ENCODE measurements around the gene ZCCHC24.
A peak's percentile ranks its signal among the peaks of the same experiment; 100 is the strongest.
"Not testable (repeated sequence)": the region's sequence is repeated elsewhere in the genome, so short reads cannot be mapped to it uniquely, and the experiment has no call there.

Gene ZCCHC24

DNA sequence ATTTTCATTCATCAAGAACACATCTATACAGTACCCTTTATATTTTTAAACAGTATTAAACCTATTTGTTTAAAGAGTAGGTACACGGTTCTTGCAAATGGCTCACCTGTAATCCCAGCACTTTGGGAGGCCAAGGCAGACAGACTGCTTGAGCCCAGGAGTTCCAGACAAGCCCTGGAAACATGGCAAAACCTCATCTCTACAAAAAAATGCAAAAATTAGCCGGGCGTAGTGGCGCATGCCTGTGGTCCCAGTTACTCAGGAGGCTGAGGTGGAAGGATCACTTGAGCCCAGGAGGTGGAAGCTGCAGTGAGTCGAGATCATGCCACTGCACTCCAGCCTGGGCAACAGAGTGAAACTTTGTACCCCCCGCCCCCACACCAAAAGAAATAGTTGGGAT is 1.8 kb upstream of the ZCCHC24 start:
- CTCF ChIA-PET, H3K27ac Mint-ChIP-seq, H3K36me3 Mint-ChIP-seq, DNase-seq, H3K9me3 Mint-ChIP-seq: not testable (repeated sequence)
- peaks cover 76% of the 10 kb centered on the region for H3K27me3 Mint-ChIP-seq
- peak overlapping the region; percentile 53 for H3K4me3 Mint-ChIP-seq
- H3K4me1 Mint-ChIP-seq = peaks cover 26% of the 10 kb centered on the region

DNA sequence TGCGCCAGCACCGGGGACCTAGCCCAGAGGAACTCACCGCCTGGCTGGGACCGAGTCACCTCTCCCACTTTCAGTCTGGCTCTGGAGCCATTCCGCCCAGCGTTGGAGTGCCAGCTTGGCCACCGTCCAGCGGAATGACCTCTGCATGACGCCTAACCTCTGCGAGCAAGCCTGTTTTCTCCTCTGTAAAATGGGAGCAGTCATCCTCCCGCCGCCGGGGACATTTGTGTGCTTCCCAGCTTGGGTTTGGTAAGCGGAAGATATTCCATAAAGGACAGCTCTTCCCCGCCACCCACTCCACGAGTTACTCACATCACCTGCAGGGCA is 1.3 kb upstream of the ZCCHC24 start:
- H3K4me3 Mint-ChIP-seq = peak overlapping the region; percentile 53
- H3K27me3 Mint-ChIP-seq = peaks cover 76% of the 10 kb centered on the region
- peaks cover 26% of the 10 kb centered on the region for H3K4me1 Mint-ChIP-seq
- CTCF ChIA-PET = no interaction called here
- DNase-seq = no peak
- no peaks in the 10 kb centered on the region for H3K36me3 Mint-ChIP-seq
- no peaks in the 10 kb centered on the region for H3K9me3 Mint-ChIP-seq
- no peak overlapping the region for H3K27ac Mint-ChIP-seq

DNA sequence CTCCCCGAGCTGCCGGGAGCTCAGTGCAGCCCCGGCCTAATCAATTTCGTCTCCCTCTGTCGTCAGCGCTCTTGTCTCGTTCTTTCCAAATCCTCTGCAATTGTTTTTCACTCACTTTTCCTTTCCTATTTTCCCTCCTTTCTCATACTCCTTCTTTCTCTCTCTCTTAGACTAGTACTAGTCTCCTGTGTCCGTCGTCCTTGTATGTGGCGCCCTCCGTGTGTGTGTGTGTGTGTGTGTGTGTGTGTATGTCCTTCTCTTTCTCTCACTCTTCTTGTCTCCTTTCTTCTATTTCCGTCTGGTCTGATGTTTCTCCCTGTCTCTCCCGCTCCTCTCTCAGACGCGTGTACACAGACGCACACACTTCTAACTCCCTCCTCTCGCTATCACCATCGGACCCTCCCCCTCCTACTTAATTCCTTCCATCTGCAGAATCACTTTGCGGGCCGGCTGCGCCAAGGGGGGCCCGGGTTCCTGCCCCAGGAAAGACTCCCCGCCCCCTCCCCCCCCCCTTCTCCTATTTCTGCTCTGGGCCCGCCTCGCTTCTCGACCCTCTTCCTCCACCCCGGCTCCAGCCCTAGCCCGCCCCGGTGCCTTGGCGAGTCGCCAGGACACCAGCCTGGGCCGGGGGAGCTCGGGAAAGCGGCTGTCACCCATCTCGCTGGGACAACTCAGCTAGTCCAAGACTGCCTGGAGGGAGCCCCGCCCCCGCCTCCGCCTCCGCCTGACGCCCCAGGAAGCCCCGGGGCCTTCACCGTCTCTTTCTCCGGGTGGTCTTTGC is 743 bp upstream of the ZCCHC24 start:
- Mint-ChIP-seq H3K9me3 (no peaks in the 10 kb centered on the region), H3K27me3 (peaks cover 81% of the 10 kb centered on the region), H3K4me1 (peaks cover 26% of the 10 kb centered on the region), H3K27ac (peak overlapping the region; percentile 69), H3K4me3 (peak overlapping the region; percentile 68), H3K36me3 (no peaks in the 10 kb centered on the region)
- peak; percentile 50 for DNase-seq
- CTCF ChIA-PET = interaction anchor here (1.0 kb wide), 1 partner anchor 160 kb away, joined by 3 read pairs; no protein-coding TSS in a partner anchor

DNA sequence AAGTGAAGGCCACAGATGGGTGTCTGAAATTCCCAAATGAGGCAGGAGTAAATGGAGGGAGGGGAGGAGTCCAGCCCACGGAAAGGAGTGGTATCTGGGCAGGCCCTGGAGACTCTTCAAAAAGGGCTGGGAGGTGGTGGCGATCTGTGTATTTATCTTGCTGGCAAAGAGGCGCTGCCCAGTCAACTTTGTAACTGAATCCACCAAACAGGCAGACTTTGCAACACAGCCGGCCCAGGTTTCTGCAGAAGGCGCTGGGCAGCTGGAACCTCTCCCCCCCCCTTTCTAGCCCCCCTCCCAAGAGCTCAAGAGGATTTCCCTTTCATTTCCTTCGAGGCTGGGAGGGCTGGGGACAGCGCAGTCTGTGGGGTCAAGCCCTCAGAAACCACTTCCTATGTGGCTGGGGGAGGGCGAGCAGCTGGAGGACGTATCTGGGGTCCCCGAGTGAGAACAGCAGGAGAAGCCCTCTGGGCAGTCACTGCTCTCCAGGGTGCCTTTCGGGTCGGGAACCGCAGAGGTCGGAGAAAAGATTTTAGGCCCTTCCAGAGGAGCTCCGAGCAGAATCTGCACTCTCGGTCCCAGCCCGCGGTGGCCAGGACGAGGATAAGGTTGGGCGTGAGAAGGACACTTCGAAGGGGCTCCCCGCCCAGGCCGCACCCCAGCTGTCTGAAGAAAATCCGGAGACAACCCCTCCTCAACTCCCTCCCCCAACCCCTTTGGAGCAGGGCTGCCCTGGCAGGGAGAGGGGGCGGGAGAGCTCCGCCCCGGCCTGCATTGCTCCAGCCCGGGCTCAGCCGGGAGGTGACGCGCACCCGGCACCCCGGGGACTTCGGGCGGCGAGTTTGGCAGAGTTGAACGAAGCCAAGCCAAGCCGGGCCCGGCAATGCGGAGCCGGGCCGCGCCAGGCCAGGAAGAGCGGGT is 965 bp downstream of the ZCCHC24 start:
- no peaks in the 10 kb centered on the region for H3K36me3 Mint-ChIP-seq
- peak; percentile 71 for DNase-seq
- H3K4me3 Mint-ChIP-seq = peak overlapping the region; percentile 84
- H3K27me3 Mint-ChIP-seq = peaks cover 89% of the 10 kb centered on the region
- peak overlapping the region; percentile 79 for H3K27ac Mint-ChIP-seq
- no peaks in the 10 kb centered on the region for H3K9me3 Mint-ChIP-seq
- CTCF ChIA-PET = interaction anchor here (0.9 to 1.1 kb wide), 2 partner anchors 54 to 70 kb away, joined by 3 to 5 read pairs; no protein-coding TSS in a partner anchor
- peaks cover 26% of the 10 kb centered on the region for H3K4me1 Mint-ChIP-seq

DNA sequence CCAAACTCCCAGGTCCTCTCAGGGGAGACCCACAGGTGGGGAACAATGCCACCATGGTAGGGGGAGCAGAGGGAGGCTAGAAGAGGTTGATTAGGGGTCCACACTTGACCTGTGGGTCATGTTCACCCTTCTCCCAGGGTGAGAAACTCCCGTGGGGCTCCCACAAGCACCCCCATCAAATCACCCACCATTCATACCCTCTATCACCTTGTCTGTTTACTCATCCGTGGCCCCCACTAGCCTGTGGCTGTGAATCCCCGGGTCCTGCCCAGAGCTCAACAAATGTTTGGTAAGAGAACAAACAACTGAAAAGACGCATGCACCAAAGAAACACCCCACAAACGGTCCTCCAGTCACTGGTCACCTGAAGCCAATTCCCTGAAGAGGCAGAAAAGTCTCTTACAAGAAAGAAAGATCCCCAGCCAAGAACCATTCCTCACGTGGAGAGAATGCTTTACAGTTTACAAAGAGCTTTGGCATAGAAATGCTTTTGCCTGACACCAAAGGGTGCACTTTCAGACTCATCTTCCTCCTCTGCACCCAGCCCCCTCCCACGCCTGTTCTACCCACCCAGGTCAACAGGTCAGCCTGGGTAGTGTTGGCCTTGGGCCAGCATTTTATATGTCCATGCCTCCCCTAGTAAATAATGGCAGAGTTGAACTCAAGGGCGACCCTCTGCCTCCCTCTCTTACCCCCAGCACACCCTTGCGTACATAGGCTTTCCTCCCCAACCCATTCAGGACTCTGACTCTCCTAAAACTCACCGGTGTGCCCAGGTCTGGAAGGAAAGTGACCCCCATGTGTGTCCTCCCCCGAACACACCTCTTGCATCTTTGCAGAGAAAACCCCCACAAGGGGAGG is 1.9 kb downstream of the ZCCHC24 start:
- Mint-ChIP-seq H3K27me3 (peaks cover 83% of the 10 kb centered on the region), H3K4me3 (peak overlapping the region; percentile 84), H3K9me3 (no peaks in the 10 kb centered on the region), H3K36me3 (no peaks in the 10 kb centered on the region), H3K27ac (no peak overlapping the region), H3K4me1 (peaks cover 26% of the 10 kb centered on the region)
- DNase-seq = no peak
- CTCF ChIA-PET = interaction anchor here (1.1 kb wide), 1 partner anchor 24 kb away, joined by 4 read pairs; no protein-coding TSS in a partner anchor

DNA sequence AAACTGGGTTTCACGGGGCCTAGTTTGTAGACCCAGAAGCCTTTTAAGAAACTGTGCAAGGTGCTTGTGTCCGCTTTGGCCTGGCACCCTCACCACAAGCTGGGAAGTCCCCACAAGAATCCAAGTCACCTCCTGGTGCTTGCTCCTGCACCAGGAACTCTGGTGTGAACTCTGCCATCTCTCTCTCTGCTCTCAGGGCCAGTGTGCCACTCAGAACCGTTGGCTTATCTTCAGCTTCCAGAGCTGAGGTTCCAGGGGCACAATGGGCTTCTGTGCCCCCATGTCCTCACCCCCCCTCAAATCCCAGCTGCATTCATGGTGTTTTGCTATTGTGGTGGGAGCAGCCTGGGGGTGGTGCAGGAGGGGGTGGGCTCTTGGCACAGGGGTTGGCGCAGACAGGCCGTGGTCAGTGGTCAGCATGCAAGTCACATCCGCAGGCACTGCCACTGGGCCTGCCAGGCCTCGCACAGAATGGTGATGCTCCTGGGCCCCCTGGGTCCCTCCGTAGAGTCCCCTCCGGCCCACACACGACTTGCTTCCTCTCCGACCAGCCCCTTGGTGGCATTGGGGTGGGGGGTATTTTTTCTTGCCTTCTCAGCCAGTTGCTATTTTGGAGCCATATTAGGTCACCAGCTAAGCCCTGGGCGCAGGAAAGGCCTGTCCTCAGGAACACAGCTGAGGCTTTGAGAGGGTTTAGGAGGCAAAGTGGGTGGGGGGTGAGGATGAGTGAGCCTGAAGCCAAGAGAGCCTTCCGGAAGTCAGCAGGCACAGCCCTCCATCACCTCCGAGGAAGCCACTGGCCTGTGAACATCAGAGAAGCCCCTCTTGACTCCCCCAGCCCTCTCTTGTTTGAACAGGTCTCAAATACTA is 3.0 kb downstream of the ZCCHC24 start:
- Mint-ChIP-seq H3K27ac (no peak overlapping the region), H3K9me3 (no peaks in the 10 kb centered on the region), H3K27me3 (peaks cover 83% of the 10 kb centered on the region), H3K4me1 (peaks cover 26% of the 10 kb centered on the region), H3K36me3 (no peaks in the 10 kb centered on the region), H3K4me3 (no peak overlapping the region)
- DNase-seq = no peak
- CTCF ChIA-PET = interaction anchor here (1.1 kb wide), 1 partner anchor 25 kb away, joined by 4 read pairs; no protein-coding TSS in a partner anchor

DNA sequence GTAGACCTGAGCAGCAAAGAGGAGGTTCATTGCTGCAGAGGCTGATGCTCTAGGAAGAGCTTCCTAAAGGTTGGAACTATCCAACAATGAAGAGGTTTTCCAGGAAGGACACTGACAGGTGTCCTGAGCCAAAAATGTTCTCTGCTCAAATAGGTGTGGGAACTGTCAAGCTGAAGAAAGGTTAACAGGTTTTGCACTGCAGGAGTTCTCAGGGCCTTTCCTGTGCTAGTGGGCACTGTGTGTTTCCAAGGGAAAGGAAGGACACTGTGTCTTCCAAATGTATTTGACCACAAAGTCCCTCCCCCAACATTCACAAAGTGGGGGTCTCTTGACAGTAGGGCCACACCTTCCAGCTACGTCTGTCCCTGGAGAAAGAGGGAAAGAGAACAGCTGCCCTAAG is 4.0 kb downstream of the ZCCHC24 start:
- peaks cover 20% of the 10 kb centered on the region for H3K4me1 Mint-ChIP-seq
- no peak overlapping the region for H3K27ac Mint-ChIP-seq
- no peak for DNase-seq
- no peaks in the 10 kb centered on the region for H3K36me3 Mint-ChIP-seq
- CTCF ChIA-PET = interaction anchor here (0.6 kb wide), 1 partner anchor 148 kb away, joined by 3 read pairs; no protein-coding TSS in a partner anchor
- H3K4me3 Mint-ChIP-seq = no peak overlapping the region
- H3K9me3 Mint-ChIP-seq = no peaks in the 10 kb centered on the region
- peaks cover 77% of the 10 kb centered on the region for H3K27me3 Mint-ChIP-seq

DNA sequence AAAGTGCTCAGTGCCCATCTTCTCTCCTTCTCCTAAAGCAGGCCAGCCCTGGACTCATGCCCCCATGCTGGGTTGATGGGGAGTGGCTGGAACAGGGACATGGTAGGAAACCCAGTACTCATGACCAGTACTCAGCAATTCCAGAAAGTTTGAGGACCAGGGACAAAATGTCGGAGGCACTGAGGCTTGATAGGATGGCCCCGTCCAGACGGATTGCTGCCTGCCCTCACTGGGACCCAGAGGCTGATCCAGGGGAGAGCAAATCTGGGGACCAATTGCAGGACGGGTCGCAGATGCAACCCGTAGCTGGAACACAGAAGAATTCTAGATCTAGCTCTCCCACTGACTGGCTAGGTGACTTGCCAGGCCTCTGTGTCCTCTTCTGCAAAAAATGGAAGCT is 5.1 kb downstream of the ZCCHC24 start:
- CTCF ChIA-PET = no interaction called here
- Mint-ChIP-seq H3K9me3 (no peaks in the 10 kb centered on the region), H3K36me3 (no peaks in the 10 kb centered on the region), H3K27me3 (peaks cover 69% of the 10 kb centered on the region), H3K4me3 (no peak overlapping the region), H3K4me1 (peaks cover 13% of the 10 kb centered on the region), H3K27ac (no peak overlapping the region)
- DNase-seq = no peak

DNA sequence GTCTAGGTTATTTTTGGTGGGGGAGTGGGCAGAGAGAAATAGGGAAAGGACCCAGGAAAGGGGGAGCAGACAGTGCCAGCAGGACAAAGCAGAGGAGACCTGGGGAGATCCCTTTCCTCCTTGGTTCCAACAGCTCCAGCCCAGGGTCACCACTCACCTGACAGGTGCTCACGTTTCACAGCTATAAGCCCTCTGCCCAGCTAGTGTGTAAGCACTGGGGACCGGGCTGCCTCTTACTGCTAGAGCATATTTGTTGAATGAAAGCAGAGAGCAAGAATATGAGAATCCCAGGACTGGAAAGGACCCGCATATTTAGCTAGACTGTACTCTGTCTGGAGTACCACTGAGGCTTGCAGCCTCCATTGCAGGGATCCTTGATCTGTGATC is 6.7 kb downstream of the ZCCHC24 start:
- Mint-ChIP-seq H3K9me3 (no peaks in the 10 kb centered on the region), H3K4me1 (peaks cover 5% of the 10 kb centered on the region), H3K27me3 (peaks cover 59% of the 10 kb centered on the region), H3K4me3 (no peak overlapping the region), H3K36me3 (no peaks in the 10 kb centered on the region), H3K27ac (no peak overlapping the region)
- no peak for DNase-seq
- CTCF ChIA-PET = interaction anchor here (1.2 to 1.4 kb wide), 2 partner anchors 29 to 38 kb away, joined by 3 read pairs; no protein-coding TSS in a partner anchor

DNA sequence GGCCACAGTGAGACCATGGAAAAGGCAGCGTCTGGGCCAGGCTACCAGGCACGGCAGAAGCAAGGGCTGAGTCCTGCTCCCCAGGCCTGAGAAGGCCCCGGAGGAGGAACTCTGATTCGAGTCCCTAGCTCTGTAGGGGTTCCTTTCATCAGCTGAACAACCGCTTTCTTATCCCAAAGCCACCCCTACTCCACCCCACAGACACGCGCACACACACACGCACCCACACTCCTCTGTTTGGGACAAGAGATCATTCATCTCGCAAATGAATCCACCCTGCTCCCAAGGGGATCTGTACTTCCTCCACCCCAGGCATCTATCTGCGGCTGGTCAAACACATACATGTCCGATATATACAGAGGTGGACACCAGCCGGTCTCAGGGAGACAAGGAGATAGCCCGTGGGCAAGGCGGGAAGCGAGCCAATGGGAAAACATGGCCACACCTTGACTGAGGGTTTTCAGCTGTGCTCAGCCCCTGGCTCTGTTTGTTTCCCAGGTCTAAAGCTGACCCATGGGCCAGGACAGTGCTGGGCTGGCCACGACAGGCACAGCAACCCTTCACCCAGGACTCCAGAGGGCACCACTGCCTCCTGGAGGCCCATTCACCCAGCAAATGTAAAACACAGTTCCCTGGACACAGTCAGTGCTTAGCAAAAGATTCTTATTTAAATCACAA is 7.3 kb downstream of the ZCCHC24 start:
- H3K36me3 Mint-ChIP-seq = no peaks in the 10 kb centered on the region
- no peak for DNase-seq
- no peak overlapping the region for H3K27ac Mint-ChIP-seq
- CTCF ChIA-PET = interaction anchor here (1.2 to 1.4 kb wide), 2 partner anchors 30 to 38 kb away, joined by 3 read pairs; no protein-coding TSS in a partner anchor
- no peaks in the 10 kb centered on the region for H3K9me3 Mint-ChIP-seq
- no peaks in the 10 kb centered on the region for H3K4me1 Mint-ChIP-seq
- peaks cover 54% of the 10 kb centered on the region for H3K27me3 Mint-ChIP-seq
- H3K4me3 Mint-ChIP-seq = no peak overlapping the region

DNA sequence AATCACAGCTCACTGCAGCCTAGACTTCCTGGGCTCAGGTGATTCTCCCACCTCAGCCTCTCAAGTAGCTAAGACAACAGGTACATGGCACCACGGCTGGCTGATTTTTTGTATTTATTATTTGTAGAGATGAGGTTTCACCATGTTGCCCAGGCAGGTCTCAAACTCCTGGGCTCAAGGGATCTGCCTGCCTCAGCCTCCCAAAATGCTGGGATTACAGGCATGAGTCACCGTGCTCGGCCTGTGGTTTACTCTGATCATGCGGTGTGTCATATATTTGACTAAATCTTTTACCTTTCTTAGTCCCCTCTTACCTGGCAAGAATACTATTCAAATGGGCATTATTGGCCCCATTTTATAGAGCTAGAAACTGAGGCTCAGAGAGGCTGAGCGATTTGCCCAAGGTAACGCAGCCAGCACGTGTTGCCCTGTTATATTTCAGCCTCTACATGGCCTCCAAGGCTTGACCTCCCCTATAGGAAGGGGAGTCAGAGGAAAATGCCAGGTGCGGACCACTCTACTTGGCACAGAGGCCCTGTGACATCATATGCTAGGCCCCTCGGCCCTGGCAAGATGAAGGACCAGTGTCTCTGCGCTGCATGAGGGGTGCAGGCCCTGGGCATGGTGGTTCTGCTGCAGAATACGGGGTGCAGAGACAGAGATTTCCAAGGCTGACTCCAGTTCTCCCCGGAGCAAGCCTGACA is 8.2 kb downstream of the ZCCHC24 start:
- CTCF ChIA-PET = interaction anchor here (1.4 kb wide), 1 partner anchor 37 kb away, joined by 3 read pairs; no protein-coding TSS in a partner anchor
- H3K27me3 Mint-ChIP-seq = peaks cover 45% of the 10 kb centered on the region

DNA sequence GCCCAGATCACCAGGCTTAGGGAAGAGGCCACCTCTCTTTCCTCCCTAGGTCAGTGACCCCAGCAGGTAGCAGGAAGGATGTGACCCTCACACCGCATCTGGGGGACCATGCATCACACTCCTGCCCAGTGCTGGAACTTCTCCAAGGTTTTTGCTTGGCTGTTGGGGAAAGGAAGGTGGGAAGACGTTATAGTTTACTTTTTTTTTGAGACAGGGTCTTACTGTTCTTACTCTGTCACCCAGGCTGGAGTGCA is 8.6 kb downstream of the ZCCHC24 start:
- Mint-ChIP-seq H3K4me3 (no peak overlapping the region), H3K27ac (no peak overlapping the region)
- CTCF ChIA-PET = no interaction called here

More for the DNA sequence above, 8.2 kb downstream of the ZCCHC24 start:
- Mint-ChIP-seq H3K4me3 (no peak overlapping the region), H3K27ac (no peak overlapping the region), H3K36me3 (no peaks in the 10 kb centered on the region), H3K9me3 (no peaks in the 10 kb centered on the region), H3K4me1 (no peaks in the 10 kb centered on the region)
- no peak for DNase-seq

More for the DNA sequence above, 8.6 kb downstream of the ZCCHC24 start:
- peaks cover 40% of the 10 kb centered on the region for H3K27me3 Mint-ChIP-seq
- no peaks in the 10 kb centered on the region for H3K9me3 Mint-ChIP-seq
- no peak for DNase-seq
- H3K4me1 Mint-ChIP-seq = no peaks in the 10 kb centered on the region
- H3K36me3 Mint-ChIP-seq = no peaks in the 10 kb centered on the region

Measured in activated naive CD4-positive, alpha-beta T cell treated with anti-CD3 and anti-CD28 coated beads, Interleukin-2, amount 10 ng/mL, durations not matched to agents 7 days and 5 days (primary cell).